ENCODE measurements around the gene PLSCR5.

- TF ChIP-seq CTCF (IDR thresholded peaks at IDR 0.05) (no peak), EP300 (IDR thresholded peaks at IDR 0.05) (no peak), POLR2A (IDR thresholded peaks at IDR 0.05) (no peak)
Observed at GRCh38 chr3:146634346-146634745, 29.2 kb upstream of the PLSCR5 start.

Measured in tibial nerve (tissue), 4 donors.